Esophagus muscularis mucosa (tissue), 3 donors: Measurements from ENCODE around the gene URB1.

Source experiments
- POLR2AphosphoS5 ChIP-seq, 2 donors: sonication (generic); formaldehyde crosslinking; IDR thresholded peaks; one replicate each; pipeline ENCODE4 v1.6.1; 2017; ENCODE audit warnings: antibody characterized with exemption in 2 of 2
- TF ChIP-seq, protein P1 (sequence below), 3 experiments: fragments of 200-600 bp in 2 of 3; fragments of 450-650 bp in 1 of 3; sonication (generic) in 2 of 3; IDR thresholded peaks; one replicate each; pipeline ENCODE4 v1.5.1; 2017 to 2019; ENCODE audit warnings: antibody characterized with exemption in 3 of 3, mild to moderate bottlenecking in 2 of 3, moderate library complexity in 1 of 3

DNA sequence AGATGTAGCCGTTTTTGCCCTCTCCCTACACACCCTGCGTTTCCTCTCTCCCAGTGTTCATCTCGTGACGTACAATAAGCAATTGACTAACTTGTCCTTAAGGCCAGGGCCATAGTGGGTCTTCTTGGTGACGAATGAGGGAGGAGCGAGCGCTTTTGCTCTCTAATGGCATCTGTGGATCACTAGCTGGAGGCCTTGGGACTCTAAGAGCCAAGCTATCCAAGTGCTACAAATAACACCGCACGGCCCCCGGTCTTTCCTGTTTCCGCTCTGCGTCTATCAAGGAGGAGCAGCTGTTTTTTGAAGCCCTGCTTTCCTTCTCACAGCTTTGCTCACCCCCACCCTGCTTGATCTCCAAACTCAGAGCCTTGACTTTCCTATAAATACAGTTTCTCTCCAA lies 44.9 kb upstream of the URB1 start:
- TF ChIP-seq, protein P1, sequence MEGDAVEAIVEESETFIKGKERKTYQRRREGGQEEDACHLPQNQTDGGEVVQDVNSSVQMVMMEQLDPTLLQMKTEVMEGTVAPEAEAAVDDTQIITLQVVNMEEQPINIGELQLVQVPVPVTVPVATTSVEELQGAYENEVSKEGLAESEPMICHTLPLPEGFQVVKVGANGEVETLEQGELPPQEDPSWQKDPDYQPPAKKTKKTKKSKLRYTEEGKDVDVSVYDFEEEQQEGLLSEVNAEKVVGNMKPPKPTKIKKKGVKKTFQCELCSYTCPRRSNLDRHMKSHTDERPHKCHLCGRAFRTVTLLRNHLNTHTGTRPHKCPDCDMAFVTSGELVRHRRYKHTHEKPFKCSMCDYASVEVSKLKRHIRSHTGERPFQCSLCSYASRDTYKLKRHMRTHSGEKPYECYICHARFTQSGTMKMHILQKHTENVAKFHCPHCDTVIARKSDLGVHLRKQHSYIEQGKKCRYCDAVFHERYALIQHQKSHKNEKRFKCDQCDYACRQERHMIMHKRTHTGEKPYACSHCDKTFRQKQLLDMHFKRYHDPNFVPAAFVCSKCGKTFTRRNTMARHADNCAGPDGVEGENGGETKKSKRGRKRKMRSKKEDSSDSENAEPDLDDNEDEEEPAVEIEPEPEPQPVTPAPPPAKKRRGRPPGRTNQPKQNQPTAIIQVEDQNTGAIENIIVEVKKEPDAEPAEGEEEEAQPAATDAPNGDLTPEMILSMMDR (IDR thresholded peaks at IDR 0.05), result no peak
- no peak for TF ChIP-seq POLR2AphosphoS5 (IDR thresholded peaks at IDR 0.05)
